ENCODE data around the gene ADAMTS4. TPM values are rescaled to one million over a fixed set of nuclear protein-coding genes. Genes with fewer than 3 reads are reported as not detected.
"Not testable (repeated sequence)": the region's sequence is repeated elsewhere in the genome, so short reads cannot be mapped to it uniquely, and the experiment has no call there.

Gene ADAMTS4, protein sequence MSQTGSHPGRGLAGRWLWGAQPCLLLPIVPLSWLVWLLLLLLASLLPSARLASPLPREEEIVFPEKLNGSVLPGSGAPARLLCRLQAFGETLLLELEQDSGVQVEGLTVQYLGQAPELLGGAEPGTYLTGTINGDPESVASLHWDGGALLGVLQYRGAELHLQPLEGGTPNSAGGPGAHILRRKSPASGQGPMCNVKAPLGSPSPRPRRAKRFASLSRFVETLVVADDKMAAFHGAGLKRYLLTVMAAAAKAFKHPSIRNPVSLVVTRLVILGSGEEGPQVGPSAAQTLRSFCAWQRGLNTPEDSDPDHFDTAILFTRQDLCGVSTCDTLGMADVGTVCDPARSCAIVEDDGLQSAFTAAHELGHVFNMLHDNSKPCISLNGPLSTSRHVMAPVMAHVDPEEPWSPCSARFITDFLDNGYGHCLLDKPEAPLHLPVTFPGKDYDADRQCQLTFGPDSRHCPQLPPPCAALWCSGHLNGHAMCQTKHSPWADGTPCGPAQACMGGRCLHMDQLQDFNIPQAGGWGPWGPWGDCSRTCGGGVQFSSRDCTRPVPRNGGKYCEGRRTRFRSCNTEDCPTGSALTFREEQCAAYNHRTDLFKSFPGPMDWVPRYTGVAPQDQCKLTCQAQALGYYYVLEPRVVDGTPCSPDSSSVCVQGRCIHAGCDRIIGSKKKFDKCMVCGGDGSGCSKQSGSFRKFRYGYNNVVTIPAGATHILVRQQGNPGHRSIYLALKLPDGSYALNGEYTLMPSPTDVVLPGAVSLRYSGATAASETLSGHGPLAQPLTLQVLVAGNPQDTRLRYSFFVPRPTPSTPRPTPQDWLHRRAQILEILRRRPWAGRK
- 24.0 TPM for polyA plus RNA-seq (2013, experiment 1 of 2; ENCODE audit: insufficient read length)
- 22.7 TPM for polyA plus RNA-seq (2013, experiment 2 of 2; ENCODE audit: insufficient read length)

DNA sequence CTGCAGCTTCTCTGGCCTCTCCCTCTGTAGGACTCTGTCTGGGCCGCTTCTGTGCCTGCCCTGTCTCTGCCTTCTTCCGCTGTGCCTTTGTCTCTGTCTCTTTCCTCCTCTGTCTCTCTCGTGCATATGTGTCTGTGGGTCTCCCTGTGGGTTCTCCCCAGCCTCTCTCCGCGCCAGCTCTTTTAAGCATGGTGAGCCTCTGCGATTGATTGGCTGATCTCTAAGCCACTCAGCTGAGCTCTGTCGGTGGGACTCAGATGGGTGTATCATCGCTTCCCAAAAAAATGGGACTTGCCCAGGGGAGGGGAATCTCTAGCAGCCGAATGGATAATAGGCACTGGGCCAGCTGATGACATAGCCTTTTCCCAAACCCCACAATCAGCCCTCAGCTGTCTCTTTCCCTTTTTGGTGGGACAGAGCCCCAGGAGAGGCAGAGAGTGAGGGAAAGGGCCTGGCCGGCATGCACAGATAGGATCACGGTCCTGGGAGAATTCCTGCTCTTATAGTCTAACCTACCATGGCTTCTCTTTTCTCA, at the start of gene ADAMTS4:
Gene ADAMTS4, minus strand, starts transcription at position 158 of the 535 bp plus-strand sequence. CDS start 427 bp downstream, outside the sequence.
- peak; percentile 99 for DNase-seq

DNA sequence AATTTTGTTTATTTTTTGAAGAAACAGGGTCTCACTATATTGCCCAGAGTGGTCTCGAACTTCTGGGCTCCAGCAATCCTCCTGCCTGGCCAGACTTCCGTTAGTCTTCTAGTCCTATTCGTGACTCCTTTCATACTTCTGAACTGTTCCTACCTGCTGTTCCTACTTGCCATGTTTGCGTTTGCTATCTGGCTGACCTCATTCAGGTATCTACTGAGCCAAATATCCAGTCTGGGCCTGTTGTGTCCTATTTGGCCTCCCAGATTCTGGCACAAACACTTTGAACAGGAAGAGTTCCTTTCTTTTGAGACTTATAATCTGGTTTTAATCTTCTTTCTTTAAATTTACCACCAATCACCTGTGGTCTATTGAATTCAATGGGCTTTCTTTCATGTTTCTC, 46.0 kb upstream of the ADAMTS4 start:
- no peak for DNase-seq

DNA sequence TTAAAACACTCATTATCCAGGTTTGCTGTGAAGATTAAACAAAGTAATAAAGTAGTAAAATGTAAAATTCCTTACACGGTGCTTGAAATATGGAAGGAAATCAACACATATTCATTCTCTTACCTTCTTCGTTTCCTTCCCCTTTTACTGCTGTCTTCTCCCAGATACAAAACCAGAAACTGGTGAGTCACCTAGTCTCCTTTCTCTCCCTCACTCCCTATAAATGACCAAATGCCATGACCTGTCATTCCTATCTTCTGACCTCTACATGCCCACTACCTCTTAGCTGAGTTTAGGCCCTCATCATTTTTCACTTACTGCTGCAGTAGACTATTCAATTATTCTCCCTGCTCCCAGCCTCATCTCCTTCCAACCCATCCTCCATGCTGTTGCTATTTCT, 43.5 kb upstream of the ADAMTS4 start:
- DNase-seq, result no peak

DNA sequence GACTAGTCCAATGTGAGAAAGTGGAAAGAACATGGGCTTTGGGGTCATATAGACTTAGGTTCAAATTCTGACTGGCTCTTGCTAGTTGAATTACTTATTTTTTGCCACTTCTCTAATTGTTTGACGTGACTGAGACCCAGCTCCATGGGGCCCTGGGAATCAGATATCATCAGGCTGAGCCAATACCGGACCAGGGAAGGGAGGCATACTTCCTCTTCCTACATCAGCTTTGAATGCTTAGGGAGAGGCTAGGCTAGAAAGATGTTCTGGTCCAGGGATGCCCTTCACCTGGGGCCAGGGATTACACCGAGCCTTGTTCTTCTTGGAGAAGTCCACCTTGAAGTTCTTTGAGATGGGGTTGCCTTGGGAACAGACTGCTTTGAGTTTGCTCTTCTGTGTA, 42.8 kb upstream of the ADAMTS4 start:
- no peak for DNase-seq

DNA sequence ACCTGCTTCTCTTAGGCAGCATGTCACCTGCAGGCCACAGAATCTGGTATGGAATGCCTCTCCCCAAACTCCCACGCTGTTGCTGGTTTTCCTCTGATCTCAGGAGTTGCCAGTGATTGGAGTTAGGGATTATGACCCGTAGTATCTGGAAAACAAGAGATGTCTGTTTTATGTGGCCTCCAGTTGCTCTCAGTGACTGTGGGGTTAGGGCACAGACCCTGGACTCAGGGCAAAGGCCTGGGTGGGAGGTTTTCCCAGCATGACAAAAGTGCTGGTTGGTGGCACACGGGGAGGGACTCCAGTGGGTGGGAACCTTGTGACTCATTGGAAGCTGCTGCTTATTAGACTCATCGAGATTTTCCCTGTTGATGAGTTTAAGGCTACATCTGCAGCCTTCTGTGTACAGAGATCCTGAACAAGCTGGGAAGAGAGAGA, 39.2 kb upstream of the ADAMTS4 start, which contains the start of gene NR1I3:
Gene NR1I3, minus strand, starts transcription at position 165 of the 435 bp plus-strand sequence. CDS start 1,638 bp downstream, outside the sequence.
- no peak for DNase-seq

DNA sequence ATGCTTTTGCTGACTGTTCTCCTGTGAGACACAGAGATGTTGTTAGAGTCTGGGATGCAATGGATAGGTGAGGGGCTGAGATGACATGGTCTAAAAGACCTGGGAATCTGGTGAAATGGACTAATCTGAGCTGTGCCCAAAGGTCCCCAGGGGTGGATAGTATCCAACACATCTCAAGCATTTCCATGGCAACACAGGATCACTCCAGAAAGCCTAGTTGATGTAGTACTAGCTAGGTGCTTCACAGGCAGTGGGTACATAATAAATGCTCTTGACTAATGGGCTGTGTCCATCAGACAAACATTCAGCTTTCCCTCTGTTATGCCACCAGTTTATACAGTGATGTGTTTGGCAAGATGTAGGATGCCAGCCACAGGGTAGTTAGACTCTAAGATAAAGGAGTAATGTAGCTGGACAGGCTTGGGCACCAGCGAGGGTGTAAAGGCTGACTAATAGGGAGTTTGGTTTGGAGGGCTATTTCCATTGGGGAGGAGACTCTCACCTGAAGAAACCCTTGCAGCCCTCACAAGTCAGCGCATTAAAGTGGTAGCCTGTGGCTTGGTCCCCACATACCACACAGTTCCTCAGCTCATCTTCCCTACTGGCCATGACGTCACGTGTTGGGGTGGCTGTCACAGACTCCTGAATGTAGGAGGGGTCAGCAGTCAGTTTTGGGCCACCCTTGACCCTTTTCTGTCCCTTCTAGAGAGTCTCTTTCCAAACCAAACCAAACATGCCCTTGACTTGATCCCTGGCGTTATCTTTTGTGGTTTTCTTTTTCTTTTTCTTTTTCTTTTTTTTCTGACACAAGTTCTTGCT, 37.3 kb upstream of the ADAMTS4 start:
- DNase-seq, result no peak

DNA sequence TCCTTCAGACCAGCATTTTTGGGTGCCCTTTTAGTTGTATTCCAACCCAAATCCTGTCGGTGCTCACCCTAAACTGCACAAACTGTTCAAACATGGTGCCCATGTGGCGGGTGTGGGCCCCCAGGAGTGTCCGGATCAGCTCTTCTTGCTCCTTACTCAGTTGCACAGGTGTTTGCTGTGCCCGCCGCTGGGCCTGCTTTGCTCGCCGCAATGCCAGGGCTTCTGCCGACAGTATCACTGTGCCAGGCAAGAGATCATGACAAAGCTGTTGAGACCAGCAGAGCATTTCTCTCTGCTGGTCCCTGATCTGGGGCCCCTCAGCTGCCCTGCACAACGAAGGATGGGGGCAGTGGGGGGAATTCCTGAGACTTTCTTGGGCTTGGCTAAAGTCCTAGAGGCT, 34.2 kb upstream of the ADAMTS4 start:
- DNase-seq, result no peak

DNA sequence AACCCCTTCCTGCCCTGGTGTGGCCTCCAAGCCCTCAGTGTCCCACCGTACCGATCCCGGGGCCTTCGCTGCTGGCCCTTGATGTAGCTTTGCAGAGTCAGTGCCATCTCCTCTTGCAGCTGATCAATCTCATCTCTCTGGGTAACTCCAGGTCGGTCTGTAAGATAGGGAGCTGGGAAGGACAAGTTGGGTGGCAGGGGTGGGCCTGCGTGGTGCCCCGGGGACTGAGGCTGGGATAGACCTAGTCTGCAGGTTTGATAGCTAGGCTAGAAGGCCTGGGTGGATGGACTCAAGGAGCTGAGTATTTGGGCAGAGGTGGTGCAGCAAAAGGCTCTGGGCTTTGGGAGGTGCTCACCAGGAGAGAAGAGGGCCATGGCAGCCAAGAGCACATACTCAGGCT, 31.9 kb upstream of the ADAMTS4 start:
- DNase-seq, result no peak

DNA sequence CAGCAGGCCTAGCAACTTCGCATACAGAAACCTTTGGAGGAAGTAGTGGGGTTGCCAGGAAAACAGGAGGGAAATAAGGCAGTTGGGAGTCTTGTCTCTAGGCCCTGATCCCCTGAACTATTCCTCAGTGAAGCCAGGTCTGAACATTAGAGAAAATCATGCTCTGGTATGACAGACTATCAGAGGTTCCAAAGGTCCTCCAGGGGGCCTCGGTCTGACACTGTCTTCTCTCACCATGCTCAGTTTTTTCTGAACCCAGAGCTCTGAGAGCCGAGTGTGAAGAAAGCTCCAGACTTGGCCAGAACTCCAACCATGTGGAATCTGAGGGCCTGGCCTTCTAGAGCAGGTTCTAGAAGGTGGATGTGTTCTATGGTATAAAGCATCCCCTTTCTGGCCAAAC, 31.0 kb upstream of the ADAMTS4 start:
- DNase-seq, result no peak

DNA sequence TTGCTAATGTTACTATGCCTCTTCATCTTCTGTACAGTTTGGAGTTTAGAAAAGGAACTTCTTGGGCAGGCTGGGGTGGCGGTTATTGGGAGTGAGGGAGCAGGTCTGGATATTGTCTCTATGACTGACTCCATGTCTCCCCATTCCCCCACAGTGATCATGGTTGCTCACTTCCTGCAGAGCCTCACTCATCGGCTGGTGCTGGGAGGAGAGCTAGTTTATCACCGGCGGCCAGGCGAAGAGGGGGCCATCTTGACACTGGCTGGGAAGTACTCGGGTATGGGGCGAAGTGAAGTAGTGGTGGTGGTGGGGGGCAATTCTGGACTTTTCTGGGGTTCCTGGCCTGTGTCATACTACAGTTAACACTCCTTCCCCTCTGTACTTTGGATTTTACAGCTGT, 29.2 kb upstream of the ADAMTS4 start:
- DNase-seq, result no peak

DNA sequence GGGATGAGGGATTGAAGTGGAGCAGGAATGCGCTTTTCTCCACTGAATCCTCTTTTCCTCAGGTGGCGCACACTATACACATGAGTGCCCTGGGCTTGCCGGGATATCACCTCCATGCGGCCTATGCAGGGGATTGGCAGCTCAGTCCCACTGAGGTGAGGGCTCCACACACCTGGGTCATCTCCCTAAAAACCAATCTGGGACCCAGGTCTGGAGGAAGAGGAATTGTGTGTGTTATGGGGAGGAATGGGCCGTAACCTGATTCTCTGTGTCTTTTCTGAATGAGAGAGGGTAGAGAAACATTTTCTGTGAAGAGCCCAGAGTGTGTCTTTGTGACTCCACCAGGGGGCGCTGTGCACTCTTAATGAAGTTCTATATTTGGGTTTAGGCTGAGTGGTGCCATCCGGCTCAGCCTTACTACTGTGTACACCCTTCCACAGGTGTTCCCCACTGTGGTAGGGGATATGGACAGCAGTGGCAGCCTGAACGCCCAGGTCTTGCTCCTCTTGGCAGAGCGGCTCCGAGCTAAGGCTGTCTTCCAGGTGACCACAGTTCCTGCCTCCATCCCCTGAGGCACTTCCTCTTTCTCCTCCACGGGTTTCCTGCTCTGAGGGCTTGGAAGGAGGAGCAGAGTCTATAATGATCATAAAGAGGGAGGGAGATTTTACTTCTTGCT, 28.5 kb upstream of the ADAMTS4 start:
- DNase-seq, result peak; percentile 73

DNA sequence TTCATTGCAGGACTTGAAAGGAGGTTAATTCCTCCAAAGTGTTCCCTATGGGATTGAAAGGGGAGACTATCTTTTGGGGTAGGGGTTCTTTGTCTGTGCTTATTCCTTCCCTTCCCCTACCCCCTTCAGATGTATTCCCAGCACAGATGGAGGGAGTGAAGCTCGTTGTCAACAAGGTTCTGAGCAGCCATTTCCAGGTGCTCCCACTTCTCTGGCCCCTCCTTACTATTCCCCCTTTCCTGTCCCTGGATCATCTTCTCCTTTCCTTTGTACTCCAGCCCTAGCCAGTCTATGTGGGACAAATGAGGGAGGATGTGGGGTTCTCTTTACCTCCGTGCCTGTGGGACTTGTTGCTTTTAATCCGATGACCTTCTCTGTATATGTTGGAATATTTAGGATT, 27.9 kb upstream of the ADAMTS4 start:
- no peak for DNase-seq

DNA sequence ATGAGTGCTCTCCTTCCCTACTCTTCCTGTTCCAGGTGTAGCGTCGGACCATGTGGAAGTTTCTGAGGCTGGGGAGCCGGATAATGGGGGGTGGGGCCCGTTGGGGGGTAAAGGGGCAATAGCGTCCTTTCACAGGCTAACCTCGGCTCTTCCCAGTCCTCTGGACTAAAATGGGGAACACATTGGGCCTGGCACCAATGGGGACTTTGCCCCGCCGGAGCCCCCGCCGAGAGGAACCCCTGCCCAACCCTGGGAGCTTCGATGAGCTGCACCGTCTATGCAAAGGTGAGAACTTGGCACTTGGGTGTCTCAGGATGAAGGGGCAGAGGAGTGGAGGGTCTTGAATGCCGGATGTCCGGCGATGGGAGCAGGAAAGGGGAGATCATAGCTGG, 27.5 kb upstream of the ADAMTS4 start:
- DNase-seq, result no peak

DNA sequence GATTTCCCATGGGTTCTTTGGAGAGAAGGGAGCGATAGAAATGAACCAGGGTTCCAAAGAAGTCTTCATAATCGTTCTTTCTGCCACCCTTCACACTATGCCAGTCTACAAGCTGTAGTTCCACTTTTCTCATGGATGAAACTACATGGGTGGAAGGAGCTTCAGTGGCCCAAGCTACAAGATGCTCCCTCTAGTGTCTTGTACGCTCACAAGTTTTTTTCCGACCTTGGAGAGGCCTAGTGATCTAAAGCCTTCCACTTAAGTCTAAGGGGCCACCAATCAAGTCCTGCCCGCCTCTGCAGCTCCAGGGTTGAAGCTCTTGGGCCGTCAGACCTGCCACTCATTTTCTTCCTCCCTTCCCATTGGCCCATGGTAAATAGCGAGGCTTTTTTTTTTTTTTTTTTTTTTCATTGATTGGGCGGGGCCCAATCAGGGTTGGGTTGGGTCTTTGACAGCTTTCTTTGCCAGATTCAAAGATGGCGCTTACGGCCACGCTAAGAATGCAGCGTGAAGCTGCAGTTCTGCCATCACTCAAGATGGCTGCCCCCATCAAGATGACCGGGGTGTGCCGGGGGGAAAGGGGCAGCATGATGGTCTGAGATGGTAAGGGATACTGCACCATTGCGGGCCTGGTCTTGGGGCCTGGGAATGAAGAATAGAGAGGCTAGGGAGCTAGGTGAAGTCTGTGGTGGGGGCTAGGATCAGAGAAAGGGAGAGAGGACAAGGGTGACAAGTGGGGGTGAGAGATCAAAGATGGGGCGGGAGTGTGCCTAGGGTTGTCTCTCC, 26.9 kb upstream of the ADAMTS4 start, which contains the start of gene TOMM40L:
Gene TOMM40L, plus strand, starts transcription at position 527 of the 786 bp plus-strand sequence. CDS start 430 bp downstream, outside the sequence.
- DNase-seq, result peak; percentile 100

DNA sequence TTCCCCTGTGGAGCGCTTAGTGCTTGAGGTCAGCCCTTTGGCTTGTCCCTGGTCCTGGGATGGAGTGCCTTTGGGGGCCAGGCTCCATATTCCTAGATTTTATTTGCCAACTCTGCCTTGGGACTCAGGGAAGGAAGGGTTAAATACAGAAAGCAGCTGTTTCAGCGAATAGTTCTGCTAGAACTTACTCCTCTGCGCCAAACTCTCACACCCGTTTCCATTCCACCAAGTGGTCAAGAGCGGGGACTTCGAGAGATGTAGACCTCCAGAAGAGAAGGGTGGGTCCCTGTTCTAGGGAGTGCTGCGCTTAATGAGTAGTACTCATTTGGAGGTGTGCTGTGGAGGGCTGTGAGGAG, 26.3 kb upstream of the ADAMTS4 start:
- no peak for DNase-seq

DNA sequence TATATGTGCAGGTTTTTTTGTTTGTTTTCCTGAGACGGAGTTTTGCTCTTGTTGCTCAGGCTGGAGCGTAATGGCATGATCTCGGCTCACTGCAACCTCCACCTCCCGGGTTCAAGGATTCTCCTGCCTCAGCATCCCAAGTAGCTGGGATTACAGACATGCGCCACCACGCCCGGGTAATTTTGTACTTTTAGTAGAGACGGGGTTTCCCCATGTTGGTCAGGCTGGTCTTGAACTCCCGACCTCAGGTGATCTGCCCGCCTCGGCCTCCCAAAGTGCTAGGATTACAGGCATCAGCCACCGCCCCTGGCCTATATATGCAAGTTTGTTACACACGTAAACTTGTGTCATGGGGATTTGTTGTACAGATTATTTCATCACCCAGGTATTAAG, 25.8 kb upstream of the ADAMTS4 start:
- not testable (repeated sequence) for DNase-seq

DNA sequence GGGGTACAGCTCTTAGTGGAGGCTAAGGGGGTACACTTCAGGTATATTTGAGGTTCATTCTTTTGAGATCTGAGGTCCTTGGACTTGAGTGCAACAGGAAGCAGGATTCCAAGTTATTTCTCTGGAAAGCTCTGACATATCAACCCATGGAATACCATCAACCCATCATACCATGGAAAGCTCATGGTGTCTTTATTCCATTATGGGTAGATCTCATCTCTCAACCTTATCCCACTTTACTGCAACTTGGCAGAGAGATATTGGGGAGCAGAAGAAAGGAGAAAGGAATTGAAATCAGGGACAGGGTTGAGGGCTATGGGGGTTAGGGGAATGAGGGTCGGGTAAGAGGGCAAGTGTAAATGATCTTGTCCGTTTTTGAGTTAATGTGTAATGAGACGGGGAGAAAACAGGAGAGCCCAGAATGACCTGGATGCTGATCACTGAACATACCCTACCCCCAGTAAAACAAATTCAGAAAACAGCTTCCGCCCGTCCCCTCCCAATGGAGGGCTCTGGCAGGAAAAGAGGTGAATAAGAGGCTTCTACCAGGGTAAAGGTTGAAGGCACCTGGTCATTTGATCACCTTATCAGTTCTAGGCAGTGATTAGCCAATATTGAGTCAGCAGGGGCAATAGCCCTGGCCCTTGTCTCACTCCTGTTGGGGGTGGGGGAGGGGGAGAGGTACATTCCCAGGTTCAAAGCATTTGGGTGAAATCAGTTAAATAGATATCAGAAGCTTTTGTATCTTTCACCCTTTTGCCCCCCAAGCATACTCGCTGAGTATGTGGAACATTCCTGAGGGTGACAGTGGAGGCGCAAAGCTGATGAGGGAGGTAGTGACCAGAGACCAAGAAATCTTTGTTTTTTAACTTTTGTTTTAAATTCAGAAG, 25.2 kb upstream of the ADAMTS4 start:
- DNase-seq, result no peak

DNA sequence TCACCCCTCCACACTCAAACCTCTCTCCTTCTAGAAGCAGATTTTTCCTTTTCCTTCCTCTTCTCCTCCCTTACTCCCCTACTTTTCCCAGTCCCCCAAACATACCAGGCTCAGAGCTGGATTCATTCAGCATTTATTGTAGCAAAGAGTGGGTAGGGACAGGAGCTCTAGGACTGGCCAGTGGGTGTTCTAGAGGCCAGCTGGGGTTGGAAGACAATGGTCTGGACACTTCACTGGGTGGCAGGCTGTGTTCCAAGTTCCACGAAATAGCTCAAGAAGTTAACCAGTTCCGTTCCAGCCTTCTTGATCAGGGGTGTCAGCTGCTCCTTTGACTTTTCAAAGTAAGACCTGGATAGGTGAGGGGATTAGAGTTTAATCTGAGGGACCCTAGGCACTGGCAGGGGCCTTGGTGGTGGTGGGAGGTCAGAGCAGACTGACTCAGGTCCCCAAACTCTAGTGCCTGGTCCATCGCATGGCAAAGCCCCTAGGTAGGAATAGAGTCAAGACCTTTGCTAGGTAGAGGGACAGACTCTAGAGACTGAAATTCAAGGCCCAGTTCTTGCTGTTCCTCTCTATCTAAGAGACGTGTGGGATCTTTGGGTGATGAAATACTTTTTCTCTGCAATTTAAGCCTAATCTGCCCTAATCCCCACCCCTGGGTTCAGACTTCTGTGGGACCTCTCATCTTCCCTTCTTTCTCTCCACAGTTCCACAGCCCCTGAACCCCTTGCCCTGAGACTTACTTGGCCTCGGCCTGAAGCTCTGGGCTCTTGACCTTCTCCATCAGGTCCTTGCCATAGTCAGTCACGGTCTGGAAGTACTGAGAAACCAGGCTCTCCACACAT, 23.5 kb upstream of the ADAMTS4 start:
- no peak for DNase-seq

DNA sequence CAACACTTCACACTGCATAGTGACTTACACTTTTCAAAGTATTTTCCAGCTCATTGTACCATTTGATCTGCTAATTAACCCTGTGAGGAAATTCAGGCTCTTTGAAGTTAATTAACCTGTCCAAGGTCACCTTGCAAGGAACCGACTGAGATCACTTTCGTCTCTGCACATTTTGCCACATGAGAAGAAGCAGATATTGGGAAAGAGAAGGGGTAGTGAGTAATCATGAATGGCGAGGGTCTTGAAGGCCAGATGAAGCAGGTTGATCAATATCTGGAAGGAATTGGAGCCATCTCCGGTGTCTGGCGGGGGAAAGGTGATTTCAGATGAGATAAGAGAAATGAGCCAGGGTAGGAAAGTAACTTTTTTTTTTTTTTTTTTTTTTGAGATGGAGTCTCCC, 21.1 kb upstream of the ADAMTS4 start:
- DNase-seq, result no peak

Data from fibroblast of skin of scalp (primary cell).